Measurements from ENCODE around the gene PACSIN1. TPM values are rescaled to one million over a fixed set of nuclear protein-coding genes. Genes with fewer than 3 reads are reported as not detected.
A peak's percentile ranks its signal among the peaks of the same experiment; 100 is the strongest.

Gene PACSIN1, protein sequence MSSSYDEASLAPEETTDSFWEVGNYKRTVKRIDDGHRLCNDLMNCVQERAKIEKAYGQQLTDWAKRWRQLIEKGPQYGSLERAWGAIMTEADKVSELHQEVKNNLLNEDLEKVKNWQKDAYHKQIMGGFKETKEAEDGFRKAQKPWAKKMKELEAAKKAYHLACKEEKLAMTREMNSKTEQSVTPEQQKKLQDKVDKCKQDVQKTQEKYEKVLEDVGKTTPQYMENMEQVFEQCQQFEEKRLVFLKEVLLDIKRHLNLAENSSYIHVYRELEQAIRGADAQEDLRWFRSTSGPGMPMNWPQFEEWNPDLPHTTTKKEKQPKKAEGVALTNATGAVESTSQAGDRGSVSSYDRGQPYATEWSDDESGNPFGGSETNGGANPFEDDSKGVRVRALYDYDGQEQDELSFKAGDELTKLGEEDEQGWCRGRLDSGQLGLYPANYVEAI
- total RNA-seq = 10.3 TPM
- long read RNA-seq, full-length matches to known transcripts = 4 of 25 reads
- long read RNA-seq, partial matches to known transcripts = 21 of 25 reads
- long read RNA-seq, other reads (novel, unspliced or antisense) = 0 of 25 reads

DNA sequence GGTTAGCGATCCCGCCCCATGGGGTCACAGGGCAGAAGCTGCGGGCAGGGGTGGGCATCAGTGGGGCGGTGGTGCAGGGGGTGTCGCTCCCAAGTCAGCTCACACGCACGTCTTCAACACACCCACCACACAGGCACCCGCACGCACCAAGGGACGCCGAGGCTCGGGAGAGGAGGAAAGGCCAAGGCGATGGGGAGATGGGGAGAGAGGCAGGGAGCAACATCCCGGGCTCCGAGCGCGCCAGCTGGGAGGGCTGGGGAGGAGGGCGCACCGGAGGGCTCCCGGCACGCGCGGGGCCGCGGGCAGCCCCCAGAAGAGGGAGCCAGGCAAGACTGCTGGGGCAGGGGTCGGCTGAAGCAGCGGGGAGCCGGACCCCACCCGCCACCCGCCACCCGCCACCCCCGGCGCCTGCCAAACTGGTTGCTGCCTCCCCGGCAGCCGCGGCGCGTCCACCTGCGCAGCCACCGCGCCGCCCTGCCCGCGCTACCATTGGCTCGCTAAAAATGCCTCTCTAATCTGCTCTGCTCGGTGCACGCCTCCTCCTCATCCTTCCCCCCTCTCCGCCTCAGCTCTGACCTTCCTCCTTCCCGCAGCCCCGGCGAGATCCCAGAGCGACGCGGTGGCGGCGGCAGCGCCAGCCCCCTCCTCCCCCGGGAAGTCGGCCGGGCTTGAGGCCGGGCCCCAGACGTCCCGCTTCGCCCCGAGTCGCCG lies at the start of gene PACSIN1:
Gene PACSIN1 (plus strand): TSS at position 546 of the 711 bp plus-strand sequence. CDS start 60,230 bp downstream, outside the sequence.
- DNase-seq (ENCODE audit: low spot score) = no peak

GRCh38 chr6:34416877-34417371 lies 49.0 kb upstream of the PACSIN1 start:
- intact Hi-C loops (cut with DNase I) = loop anchor here (10.0 kb wide), 1 partner anchor 252 kb away; no protein-coding TSS in a partner anchor
- no peak for DNase-seq (ENCODE audit: low spot score)

More for the DNA sequence above, at the start of gene PACSIN1:
- intact Hi-C loops (cut with DNase I) = no loop called here

DNA sequence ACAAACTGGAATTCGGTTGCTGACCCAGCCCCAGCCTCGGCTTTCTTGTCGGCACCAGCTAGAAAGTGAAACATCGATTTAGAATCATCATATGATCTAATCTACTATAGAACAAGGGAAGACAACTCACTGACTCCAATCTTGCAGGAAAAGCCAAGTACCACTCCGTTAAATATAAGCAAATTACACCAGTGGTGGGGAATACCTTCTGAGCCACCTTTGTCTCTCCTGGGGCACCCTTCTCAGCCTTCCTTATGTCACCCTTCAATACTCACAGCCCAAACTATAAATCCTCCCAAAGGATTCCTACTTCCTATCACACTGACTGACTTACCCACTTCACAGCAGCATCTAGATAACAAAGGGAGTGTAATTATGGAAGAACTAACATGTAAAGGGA lies 47.5 kb upstream of the PACSIN1 start:
- DNase-seq (ENCODE audit: low spot score) = no peak
- intact Hi-C loops (cut with DNase I) = loop anchor here (10.0 kb wide), 1 partner anchor 254 kb away; no protein-coding TSS in a partner anchor

DNA sequence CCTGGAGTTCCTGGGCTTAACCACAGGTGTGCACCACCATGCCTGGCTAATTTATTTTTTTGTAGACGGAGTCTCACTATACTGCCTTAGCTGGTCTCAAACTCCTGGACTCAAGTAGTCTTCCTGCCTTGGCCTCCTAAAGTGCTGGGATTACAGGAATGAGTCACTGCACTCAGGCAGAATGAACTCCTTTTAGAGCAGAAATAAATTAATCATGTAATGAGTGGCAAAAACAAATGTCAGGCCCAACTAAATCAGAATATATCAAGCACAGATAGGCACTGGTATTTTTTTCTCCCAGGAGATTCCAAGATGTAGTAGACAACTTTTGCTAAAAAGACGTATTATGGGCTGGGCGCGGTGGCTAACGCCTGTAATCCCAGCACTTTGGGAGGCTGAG lies 42.6 kb upstream of the PACSIN1 start:
- DNase-seq (ENCODE audit: low spot score) = no peak
- intact Hi-C loops (cut with DNase I) = no loop called here

DNA sequence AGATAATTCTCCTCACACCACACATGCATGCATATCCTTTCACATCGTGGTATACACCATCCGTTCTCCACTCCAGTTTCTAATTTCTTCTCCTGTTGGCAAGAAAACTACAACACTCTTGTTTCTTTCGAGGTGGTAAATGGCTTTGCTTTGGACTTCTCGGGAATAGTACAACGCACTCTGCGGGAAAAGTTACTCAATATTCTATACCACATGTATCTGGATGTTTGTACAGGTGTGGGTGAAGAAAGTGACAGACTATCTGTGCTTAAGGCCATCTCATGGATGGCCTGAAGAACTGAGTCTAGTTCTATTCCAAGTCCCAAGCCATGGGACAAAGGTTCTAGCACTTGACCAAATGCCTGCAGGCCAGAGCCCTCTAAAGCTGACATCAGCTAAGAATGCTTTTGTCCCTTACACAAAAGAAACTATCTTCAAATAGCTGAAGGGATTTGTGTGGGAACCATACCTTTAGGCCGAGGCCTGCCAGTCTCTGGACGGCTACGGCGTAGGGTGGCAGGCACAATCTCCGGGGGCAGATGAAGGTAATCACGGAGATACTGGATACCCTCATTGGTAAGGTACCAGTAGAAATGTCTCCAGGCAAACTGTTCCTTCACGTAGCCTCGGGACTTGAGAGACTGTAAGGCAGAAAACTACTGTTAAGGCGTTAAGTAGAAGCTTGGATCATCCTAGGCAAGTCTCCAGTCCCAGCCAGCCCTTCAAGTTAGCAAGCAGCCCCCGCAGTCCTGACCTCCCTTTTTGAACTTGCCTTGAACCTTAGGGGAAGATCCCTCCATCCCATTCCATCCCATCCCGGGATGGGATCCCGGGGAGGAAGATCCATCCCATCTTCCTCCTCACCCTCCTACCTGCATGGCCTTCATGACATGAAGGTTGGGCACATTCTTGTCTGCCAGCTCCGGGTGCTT lies 41.4 kb upstream of the PACSIN1 start:
- intact Hi-C loops (cut with DNase I) = loop anchor here (5.0 kb wide), 1 partner anchor 637 kb away; the partner anchor contains the start of gene LEMD2

GRCh38 chr6:34425132-34425497 lies 40.8 kb upstream of the PACSIN1 start:
- intact Hi-C loops (cut with DNase I) = loop anchor here (5.0 kb wide), 1 partner anchor 638 kb away; the partner anchor contains the start of gene LEMD2
- no peak for DNase-seq (ENCODE audit: low spot score)

More for the DNA sequence above, 41.4 kb upstream of the PACSIN1 start:
- no peak for DNase-seq (ENCODE audit: low spot score)

DNA sequence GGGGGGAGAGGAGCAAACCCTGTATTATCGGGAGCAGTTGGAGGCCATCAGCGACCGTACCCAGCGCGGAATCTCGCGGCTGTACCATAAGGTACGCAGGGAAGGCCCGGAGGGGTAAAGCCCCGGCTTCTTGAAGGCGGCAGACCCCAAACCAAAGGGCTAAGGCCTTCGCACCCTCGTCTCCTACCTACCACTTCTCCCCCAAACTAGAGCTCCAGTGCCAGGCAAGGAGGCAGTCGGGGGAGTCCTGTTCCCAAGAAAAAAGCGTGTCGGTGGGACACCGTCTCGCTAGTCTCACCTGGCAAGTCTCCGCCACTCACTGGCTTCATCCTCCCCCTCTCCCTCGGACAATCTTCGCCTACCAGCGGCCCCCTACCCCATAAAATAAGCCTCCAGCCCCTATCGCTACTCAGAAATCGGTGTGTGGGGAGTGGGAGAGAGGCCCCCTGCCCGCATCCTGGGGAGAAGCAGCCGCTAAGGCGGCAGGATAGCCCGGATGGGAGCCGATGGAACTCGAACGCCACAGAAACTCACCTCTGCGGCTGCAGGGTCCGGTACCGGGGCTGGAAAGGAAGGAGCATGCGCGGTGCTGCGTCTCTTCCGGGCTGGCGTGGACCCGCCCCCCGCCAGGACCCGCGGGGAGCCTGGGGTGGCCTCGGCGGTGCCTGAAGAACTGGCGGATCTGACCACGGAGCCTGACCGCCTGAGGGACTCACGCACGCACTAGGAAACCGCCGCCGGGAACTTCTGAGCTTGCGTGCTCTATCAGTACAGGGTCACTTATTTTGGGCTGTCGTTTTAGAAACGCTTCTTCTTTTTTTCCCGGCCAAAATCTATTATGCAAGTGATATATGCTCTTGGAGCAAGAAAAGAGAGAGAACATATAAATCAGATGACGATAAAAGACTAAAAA lies 40.1 kb upstream of the PACSIN1 start, which contains the start of gene RPS10:
Gene RPS10 (minus strand): TSS at position 572 of the 913 bp plus-strand sequence. CDS start 848 bp downstream, outside the sequence.
- DNase-seq (ENCODE audit: low spot score) = peak; percentile 98
- intact Hi-C loops (cut with DNase I) = loop anchor here (5.0 kb wide), 1 partner anchor 638 kb away; the partner anchor contains the start of gene LEMD2

GRCh38 chr6:34435916-34436315 lies 30.0 kb upstream of the PACSIN1 start:
- intact Hi-C loops (cut with DNase I) = no loop called here
- DNase-seq (ENCODE audit: low spot score) = no peak

- DNase-seq (ENCODE audit: low spot score) = no peak
- intact Hi-C loops (cut with DNase I) = no loop called here
Measured at GRCh38 chr6:34436803-34437643, 28.9 kb upstream of the PACSIN1 start.

DNA sequence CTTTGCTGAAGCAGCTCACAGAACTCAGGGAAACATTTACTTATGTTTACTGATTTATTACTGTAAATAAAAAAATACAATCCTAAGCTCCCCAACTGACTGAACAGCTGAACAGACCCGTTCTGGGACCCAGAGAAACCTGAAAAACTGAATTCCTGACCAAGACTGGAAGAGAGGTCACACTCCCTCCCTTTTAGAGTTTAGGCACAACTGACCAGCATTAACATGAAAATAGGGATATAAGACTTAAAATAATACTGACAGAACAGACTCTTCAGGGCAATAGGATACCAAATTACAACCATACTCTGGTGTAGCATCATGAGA lies 28.3 kb upstream of the PACSIN1 start:
- intact Hi-C loops (cut with DNase I) = no loop called here
- DNase-seq (ENCODE audit: low spot score) = no peak

DNA sequence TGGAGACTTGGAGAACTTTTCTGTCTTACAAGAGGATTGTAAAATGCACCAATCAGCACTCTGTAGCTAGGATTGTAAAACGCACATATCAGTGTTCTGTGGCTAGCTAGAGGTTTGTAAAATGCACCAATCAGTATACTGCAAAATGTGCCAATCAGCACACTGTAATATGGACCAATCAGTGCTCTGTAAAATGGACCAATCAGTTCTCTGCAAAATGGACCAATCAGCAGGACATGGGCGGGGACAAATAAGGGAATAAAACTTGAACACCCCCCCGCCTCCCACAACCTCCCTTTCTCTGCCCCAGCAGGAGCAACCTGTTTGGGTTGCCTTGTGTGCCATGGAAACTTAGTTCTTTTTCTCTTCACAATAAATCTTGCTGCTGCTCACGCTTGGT lies 27.2 kb upstream of the PACSIN1 start:
- intact Hi-C loops (cut with DNase I) = no loop called here
- DNase-seq (ENCODE audit: low spot score) = no peak

- intact Hi-C loops (cut with DNase I) = no loop called here
- DNase-seq (ENCODE audit: low spot score) = no peak
Measured at GRCh38 chr6:34439442-34439841, 26.4 kb upstream of the PACSIN1 start.

DNA sequence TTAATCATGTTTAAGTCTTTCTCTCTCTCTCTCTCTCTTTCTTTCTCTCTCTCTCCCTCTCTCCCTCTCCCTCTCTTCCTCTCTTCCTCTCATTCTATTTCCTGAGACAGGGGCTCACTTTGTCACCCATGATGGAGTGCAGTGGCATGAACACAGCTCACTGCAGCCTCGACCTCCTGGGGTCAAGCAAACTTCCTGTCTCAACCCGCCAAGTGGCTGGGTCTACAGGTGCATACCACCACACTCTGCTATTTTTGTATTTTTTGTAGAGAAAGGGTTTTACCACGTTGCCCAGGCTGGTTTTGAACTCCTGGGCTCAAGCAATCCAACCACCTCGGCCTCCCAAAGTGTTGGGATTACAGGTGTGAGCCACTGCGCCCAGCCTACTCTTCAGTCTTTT lies 24.4 kb upstream of the PACSIN1 start:
- DNase-seq (ENCODE audit: low spot score) = no peak
- intact Hi-C loops (cut with DNase I) = no loop called here

GRCh38 chr6:34445313-34445860 lies 20.5 kb upstream of the PACSIN1 start:
- intact Hi-C loops (cut with DNase I) = no loop called here
- DNase-seq (ENCODE audit: low spot score) = no peak

DNA sequence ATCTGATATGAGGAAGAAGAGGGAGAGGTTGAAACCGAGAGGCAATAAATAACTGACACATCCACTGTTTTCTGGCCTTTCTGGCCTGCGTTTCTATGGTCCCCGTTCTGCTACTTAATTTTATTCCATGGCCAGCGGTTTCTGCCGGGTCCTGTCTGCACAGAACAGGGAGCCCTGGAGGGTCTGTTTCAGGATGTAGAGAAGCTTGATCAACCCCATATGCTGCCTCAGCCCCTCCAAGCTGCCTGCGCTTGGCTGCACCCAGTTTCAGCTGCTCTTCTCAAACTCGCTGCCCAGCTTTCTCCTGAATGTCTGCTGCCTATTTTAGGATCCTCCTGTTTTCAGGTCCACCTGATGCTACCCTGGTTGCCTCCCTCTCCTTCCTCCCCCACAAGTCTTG lies 18.5 kb upstream of the PACSIN1 start:
- intact Hi-C loops (cut with DNase I) = no loop called here
- no peak for DNase-seq (ENCODE audit: low spot score)

DNA sequence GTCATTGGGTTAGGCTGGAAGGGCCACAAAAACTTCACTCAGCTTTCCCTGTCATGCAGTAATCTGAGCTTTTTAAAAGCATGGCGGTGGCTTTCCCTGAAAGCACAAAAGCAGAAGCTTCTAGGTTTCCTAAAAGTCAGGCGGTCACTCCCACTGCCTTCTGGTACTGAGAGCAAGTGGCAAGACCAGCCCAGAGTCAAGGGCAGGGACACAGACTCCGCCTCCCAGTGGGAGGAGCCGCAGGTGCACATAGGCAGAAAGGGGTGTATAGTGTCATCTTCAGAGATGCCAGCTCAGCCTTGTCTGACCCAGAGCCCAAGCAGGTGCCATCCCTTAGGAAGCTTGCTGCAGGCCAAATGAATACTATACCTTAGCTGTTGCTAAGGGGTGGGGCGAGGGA lies 18.0 kb upstream of the PACSIN1 start:
- DNase-seq (ENCODE audit: low spot score) = no peak
- intact Hi-C loops (cut with DNase I) = no loop called here

- no peak for DNase-seq (ENCODE audit: low spot score)
- intact Hi-C loops (cut with DNase I) = no loop called here
Measured at GRCh38 chr6:34451192-34451591, 14.7 kb upstream of the PACSIN1 start.
